ENCODE data around the gene EPB42.

The EPB42 gene

GRCh38 chr15:43220991-43221403 lies at the start of gene EPB42:
EPB42 (minus strand) TSS chr15:43221018; CDS start chr15:43220825, 193 bp downstream.
- DNase-seq (ENCODE audit: low read depth in 2 of 2) = no peak

GRCh38 chr15:43270113-43270665 lies 49.4 kb upstream of the EPB42 start:
- no peak for DNase-seq (ENCODE audit: low read depth in 2 of 2)

GRCh38 chr15:43268111-43269105 lies 47.6 kb upstream of the EPB42 start:
- no peak for DNase-seq (ENCODE audit: low read depth in 2 of 2)

- no peak for DNase-seq (ENCODE audit: low read depth in 2 of 2)
Observed at GRCh38 chr15:43267439-43267838, 46.6 kb upstream of the EPB42 start.

GRCh38 chr15:43266834-43267233 lies 46.0 kb upstream of the EPB42 start, which contains the start of gene TGM5:
TGM5 (minus strand) TSS chr15:43266928; CDS start chr15:43266849, 79 bp downstream.
- no peak for DNase-seq (ENCODE audit: low read depth in 2 of 2)

GRCh38 chr15:43266386-43266785 lies 45.6 kb upstream of the EPB42 start:
- DNase-seq (ENCODE audit: low read depth in 2 of 2) = no peak

- no peak for DNase-seq (ENCODE audit: low read depth in 2 of 2)
Observed at GRCh38 chr15:43260011-43260615, 39.3 kb upstream of the EPB42 start.

- DNase-seq (ENCODE audit: low read depth in 2 of 2) = no peak
Observed at GRCh38 chr15:43258781-43259180, 38.0 kb upstream of the EPB42 start.

- no peak for DNase-seq (ENCODE audit: low read depth in 2 of 2)
Observed at GRCh38 chr15:43256341-43256740, 35.5 kb upstream of the EPB42 start.

- DNase-seq (ENCODE audit: low read depth in 2 of 2) = no peak
Observed at GRCh38 chr15:43255376-43255775, 34.6 kb upstream of the EPB42 start.

GRCh38 chr15:43253431-43254403 lies 32.9 kb upstream of the EPB42 start:
- DNase-seq (ENCODE audit: low read depth in 2 of 2) = no peak

GRCh38 chr15:43251871-43252250 lies 31.0 kb upstream of the EPB42 start:
- DNase-seq (ENCODE audit: low read depth in 2 of 2) = no peak

- DNase-seq (ENCODE audit: low read depth in 2 of 2) = no peak
Observed at GRCh38 chr15:43251185-43251870, 30.5 kb upstream of the EPB42 start.

GRCh38 chr15:43250785-43251184 lies 30.0 kb upstream of the EPB42 start:
- no peak for DNase-seq (ENCODE audit: low read depth in 2 of 2)

GRCh38 chr15:43249699-43250203 lies 28.9 kb upstream of the EPB42 start:
- DNase-seq (ENCODE audit: low read depth in 2 of 2) = no peak

- DNase-seq (ENCODE audit: low read depth in 2 of 2) = no peak
Observed at GRCh38 chr15:43249236-43249635, 28.4 kb upstream of the EPB42 start.

- DNase-seq (ENCODE audit: low read depth in 2 of 2) = no peak
Observed at GRCh38 chr15:43246261-43246774, 25.5 kb upstream of the EPB42 start.

- DNase-seq (ENCODE audit: low read depth in 2 of 2) = no peak
Observed at GRCh38 chr15:43244092-43244491, 23.3 kb upstream of the EPB42 start.

- no peak for DNase-seq (ENCODE audit: low read depth in 2 of 2)
Observed at GRCh38 chr15:43243020-43243645, 22.3 kb upstream of the EPB42 start.

- no peak for DNase-seq (ENCODE audit: low read depth in 2 of 2)
Observed at GRCh38 chr15:43242616-43243015, 21.8 kb upstream of the EPB42 start.
